ENCODE measurements around the gene STMN1.
"Not testable (repeated sequence)": the region's sequence is repeated elsewhere in the genome, so short reads cannot be mapped to it uniquely, and the experiment has no call there.

STMN1 gene

DNA sequence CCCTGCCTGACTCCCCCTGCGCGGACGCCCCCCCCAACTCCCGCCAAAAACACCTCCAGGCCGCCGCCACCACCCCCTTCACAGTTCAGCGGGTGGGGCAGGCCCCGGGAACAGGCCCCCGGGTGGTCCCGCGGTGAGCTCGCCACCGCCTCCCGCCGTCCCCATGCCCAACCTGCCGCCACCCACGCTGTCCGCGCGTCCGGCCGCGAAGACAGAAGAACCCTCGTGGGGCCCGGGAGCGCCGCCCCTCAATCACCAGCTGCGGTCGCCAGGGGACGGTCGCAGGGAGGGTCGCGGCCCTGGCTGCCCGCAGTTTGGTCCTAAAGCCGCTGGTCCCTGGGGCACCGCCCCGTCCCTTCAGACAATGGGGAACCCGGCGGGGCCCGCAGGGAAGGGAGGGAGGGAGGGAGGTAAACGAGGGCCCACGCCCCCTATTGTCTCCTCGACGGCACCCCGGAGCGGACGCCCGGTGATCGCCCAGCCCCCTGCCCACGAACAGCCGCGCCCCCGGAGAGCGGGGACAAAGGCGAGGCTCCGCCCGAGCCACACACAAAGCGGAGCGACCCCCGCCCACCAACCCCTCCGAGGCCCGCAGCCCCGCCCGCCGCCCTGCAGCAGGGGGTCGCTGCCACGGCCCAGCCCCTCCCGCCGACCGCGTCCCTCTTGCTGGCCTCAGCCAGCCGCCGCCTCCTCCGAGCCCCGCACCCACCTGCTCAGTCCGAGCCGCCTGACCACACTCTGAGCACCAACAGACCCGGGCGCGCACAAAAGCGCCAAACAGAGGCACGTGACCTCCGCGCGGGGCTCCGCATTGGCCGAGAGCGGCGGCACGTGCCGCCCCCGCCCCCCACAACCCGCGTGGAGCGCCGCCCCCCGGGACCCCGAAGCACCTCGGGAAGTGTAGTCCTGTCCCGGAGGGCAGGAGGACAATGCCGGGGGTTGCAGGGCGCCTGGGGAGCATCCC is at the start of gene STMN1:
Gene STMN1 (minus strand): TSS at position 740 of the 964 bp plus-strand sequence. CDS start 1,743 bp downstream, outside the sequence.
- peak; percentile 92 to 95 for DNase-seq

- DNase-seq, result no peak
Measured at GRCh38 chr1:25955553-25955952, 49.3 kb upstream of the STMN1 start.

GRCh38 chr1:25954282-25954938 is 48.2 kb upstream of the STMN1 start:
- DNase-seq, result no peak

DNA sequence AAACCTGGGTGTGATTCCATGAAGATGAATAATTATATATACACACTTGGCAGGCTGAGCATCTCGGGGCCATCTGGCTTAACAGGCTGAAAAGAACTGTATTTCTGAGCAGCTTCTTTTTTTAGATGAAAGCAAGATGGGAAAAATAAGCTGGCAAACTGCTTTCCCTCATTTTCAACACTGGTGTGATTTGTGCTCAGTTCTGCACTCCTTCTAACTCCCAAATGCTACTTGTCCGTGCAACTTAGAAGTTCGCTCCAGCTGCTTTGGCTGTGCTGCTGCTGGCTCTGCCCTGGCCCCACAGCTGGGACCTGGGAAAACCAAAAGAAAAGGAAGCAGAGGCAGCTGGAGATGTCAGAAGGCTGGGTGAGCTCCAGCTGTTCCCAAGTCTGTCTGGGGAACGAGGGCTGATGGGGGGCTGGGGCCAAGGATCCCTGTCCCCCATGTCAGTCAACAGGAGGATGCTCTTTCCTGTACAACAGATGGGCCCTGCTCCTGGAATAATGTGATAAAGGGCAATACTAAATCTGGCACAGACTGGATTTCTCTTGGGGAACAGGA is 46.7 kb upstream of the STMN1 start:
- no peak for DNase-seq

DNA sequence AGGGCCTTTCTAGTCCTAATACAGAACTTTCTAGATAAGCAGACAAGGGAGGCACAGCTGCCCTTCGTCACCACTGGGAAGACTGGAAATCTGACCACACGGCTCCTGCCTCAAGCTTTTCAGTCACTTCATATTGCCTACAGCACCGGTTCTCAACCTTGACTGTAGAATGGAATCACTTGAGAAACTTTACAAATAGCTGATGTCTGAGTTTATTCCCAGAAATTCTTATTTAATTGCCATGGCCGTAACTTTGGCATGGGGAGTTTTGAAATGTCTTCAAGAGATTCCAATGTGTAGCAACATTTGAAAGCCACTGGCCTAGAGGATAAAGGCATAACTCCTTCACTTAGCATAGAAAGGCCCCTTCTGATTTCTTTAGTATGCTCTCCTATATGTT is 42.4 kb upstream of the STMN1 start:
- DNase-seq, result no peak

DNA sequence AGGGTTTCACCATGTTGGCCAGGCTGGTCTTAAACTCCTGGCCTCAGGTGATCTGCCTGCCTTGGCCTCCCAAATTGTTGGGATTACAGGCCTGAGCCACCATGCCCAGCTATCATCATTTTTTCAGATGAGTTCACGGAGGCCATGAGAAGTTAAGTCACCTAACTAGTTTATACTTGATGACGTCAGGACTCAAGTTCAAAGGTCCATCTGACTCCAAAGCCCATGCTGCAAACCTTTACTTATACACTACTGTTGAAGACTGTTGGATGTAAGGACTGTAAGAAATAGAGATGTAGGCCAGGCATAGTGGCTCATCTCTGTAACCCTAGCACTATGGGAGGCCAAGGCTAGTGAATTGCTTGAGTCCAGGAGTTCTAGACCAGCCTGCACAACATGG is 40.8 kb upstream of the STMN1 start:
- DNase-seq, result no peak

GRCh38 chr1:25945761-25946160 is 39.5 kb upstream of the STMN1 start:
- no peak for DNase-seq

DNA sequence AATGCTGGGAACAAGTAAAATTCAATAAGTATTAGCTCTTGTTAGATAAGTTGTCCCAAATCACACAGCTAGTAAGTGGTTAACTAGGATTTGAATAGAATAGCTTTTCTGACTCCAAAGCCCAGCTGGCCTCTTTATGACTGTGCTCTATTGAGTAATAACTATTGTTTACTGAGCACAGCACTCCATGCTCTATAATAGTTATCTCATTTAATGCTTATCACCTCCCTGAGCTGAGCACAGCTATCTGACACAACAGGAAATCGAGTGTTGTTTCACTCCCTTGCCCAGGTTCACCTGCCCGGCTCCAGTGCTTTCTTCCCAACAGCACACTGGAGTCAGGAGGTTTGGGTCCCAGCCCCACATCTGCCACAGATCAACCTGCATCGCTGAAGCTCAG is 38.8 kb upstream of the STMN1 start:
- DNase-seq, result no peak

GRCh38 chr1:25943511-25943910 is 37.3 kb upstream of the STMN1 start:
- DNase-seq, result not testable (repeated sequence)

DNA sequence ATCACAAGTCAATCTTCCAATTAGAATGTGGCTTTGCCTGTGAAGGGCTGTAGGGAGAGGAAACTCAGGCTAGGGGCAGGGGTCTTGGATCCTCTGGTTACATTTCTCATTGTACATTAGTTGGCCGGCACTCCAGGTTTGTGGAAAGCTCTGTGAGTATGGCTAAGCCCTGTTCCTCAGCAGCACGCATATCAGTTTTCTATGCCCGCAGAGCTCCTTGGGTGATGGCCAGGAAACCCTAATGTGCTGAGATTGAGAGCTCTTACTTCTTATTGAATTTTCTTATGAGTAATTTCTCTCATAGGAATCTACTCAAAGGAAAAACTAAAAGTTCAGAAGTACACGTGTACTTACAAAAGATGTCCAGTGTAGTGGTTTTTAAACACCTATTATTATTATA is 30.7 kb upstream of the STMN1 start:
- no peak for DNase-seq

DNA sequence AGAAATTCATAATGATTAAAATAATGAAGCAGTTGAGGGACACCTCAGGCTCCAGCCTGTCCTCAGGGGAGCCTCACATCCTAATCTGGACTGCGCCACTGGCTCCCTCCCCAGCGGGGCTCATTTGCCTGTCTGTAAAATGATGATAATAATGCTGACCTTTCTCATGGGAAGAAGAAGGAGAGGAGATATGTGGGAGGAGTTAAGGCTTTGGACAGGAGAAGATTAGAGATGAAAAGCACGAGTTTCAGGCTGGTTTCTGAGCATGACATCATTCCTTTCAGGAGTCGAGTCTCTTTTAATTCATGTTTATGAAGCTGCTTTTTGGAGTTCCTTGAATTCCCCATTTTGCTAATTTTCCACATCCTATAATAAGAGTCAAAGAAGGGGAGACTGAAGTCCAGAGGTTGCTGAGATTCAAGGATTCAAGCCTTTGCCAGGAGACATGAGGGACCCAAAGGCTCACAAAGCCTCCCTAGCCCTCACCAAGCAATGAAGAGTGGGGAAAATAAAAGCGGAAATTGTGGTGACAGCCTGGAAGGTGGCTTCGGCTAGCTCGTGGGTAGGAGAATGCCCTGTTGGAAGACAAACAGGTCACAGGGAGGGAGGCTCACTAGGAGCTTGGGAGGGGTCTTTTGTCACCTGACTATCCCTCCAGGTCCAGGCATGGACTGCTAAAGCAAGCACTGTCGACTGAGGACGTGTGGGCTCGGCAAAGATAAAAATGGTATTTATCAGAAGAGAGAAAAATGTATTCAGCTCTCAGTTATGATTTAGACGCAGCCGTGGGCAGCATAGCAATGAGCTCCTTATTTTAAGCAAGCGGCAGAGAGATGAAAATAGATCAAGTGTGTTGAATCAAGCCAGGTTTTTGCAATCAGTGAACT is 27.5 kb upstream of the STMN1 start:
- no peak for DNase-seq

- not testable (repeated sequence) for DNase-seq
Measured at GRCh38 chr1:25932811-25933400, 26.7 kb upstream of the STMN1 start.

DNA sequence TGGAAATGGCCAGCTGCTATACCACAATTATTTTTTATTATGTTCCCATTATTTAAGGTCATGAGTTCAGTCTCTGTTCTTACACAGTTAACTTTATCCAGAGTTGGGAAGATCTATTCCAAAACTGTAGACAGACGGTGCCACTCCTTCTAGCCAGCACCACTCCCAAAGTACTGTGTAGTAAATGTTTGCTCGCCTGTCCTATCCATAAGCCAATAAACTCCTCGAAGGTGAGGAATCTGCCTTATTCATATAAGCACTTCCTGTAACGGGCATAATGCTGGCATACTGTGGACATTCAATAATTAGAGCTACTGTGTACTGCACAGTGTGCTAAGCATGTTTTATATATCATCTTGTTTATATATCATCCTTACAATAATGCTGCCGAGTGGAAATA is 26.1 kb upstream of the STMN1 start:
- no peak for DNase-seq

- DNase-seq, result no peak
Measured at GRCh38 chr1:25929016-25929415, 22.8 kb upstream of the STMN1 start.

DNA sequence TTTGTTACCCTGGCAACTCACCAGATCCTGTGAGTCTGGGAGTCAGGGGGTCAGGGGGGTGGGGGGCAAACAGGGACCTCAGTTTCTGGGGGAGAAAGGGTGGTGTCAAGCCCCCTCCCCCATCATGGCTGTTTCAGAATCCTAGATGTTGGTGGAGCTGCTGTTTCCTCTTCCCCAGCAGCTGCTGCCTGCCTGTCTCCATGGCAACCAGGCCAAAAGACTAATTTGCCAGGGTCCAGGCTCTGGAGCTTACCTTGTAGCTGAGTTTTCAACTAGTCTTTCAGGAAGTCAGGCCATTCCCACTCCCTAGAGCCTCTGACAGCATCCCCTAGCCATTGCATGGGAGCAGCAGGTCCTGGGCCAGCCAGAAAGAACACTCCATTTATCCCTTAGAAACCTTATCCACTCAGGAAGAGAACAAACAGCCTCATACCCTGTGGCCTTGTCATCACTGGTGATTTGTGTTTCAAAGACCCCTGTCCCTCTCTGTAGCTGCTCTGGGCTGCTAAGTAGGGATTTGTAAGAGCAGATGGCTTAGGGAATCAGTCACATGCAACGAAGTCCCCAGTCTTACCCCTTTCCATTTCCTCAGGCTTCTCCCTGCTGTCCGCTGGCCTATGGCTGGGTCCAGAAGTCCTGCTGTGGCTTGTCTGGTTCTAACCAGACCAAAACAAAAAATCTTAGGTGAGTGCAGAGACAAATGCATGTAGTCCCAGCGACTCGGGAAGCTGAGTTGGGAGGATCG is 21.5 kb upstream of the STMN1 start:
- peak in 1 of 2 experiments; percentile 22 for DNase-seq

DNA sequence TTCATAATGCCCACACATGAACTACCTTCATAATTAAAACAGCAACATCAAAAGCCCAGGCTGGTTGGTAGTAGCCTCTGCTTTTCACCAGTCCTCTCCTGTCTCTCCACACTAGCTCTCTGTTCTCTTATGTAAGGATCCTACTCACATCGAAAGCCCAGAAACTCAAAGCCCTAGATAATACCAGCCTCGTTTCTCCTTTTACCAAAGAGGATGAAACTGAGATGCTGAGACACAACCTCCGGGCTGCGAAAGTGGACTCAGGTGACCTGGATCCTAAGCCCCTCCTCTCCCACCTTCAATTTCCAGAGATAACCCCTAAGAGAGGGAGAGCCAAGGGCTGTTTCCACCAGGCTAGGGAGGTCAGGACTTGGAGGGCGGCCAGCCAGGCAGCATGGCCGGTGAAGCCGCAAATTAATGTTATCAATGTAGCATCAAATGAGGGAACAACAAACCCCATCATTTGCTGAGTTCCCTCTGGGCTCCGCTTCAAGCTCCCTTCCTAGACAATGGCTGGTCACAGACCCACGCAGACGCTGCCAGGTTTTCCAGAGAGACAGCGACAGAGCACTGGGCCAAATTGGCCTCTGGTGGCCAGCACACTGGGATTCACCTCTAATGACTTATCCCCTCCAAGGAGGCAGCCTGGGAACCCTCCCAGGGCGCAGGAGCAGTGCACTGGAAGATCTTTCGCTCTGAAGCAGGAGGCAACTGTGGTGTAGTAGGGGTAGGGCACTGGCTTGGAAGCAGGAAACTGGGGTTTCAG is 20.7 kb upstream of the STMN1 start:
- peak in 1 of 2 experiments; percentile 22 for DNase-seq

- DNase-seq, result no peak
Measured at GRCh38 chr1:25924454-25924853, 18.2 kb upstream of the STMN1 start.

- no peak for DNase-seq
Measured at GRCh38 chr1:25922971-25923552, 16.8 kb upstream of the STMN1 start.

DNA sequence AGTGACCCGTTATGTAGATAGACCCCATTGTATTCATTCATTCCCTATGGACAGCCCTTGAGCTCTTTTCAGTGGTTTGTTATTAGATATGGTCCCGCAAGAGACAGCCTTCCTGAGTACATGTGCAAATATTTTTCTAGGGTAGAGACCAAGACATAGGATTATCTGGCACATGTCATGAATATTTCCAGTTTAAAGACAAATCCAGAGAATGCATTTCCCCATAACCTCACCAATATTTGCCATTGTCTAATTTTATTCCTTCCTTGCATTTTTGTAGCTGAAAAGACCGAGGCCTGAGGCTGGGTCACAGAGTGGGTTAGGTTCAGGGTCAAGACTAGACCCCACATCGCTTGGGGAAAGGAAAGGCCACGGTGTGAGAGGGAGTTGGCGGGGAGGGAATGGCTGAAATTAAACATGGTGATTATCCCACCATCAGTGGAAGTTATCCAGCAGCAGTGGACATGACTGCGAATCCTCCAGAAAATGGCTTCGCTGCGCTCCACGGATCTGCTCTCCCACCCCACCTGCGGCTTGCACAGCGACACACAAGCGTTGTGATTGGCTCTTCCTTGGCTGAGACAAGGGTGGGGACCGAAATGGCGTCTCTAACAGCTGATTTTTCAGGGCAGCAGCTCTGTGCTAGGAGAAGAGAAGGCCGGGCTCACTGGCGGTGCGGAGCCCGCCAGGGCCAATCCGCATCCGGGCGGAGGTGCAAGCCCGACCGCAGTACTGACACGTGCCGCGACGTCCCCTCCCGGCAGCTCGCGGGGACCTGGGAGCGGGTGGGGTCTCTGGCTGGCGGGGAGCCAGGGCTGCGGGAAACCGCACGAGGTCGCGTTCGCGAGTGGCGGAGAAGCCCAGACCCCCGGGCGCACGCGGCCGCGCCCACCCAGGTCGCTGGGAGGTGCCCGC is 16.1 kb upstream of the STMN1 start:
- DNase-seq, result peak; percentile 54 to 69
